ENCODE results near the gene MET. TPM values are rescaled to one million over a fixed set of nuclear protein-coding genes. Genes with fewer than 3 reads are reported as not detected.
A peak's percentile ranks its signal among the peaks of the same experiment; 100 is the strongest.

The MET gene
- total and polyA plus RNA-seq, 8 donors, result 2.0 to 23.5 (median 13.4) TPM

DNA sequence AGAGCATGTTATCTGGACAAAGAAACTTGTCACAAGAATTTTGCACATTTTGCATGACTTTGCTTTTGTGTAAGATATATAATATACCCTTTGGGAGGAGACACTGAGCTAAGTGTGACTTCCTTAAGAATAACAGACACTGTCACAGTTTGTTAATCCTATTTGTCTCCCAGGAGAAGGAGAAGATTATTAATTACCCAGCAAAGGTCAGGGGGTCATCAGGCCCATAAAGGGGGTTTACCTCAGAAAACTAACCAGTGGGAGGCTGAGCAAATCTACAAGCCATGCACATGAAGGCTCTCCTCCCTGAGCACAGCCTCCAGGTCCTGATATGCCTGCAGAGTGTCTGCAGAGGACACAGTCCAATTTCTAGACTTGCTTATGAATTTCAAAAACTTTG, 10.1 kb upstream of the MET start:
- intact Hi-C loops (cut with DNase I), result no loop called here

DNA sequence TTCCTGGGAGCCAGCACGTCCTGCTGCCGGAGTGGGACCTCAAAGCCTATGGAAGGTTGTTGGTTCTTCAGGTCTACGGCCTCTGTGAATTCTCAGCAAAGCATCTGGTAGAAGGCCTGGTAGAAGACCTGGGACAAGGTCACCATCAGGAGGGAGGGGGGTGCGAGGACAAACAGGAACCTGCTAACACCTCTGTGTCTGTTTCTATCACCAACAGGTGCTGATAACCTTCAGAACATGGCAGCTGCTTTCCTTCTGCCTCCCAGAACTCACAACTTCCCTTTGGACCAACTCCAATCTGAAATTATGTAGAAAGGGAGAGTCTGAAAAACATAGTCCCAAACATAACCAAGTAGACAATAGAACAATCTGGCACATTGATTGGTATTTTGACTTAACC, 8.3 kb upstream of the MET start:
- intact Hi-C loops (cut with DNase I), result no loop called here
- Histone ChIP-seq H3K27me3 (no peaks in the 10 kb centered on the region), H3K27ac (peak overlapping the region in 1 of 4 donors; percentile 28), H3K4me1 (peaks cover 0 to 9% (median 4%) of the 10 kb centered on the region in 3 donors), H3K9me3 (no peaks in the 10 kb centered on the region), H3K4me3 (no peak overlapping the region), H3K36me3 (no peaks in the 10 kb centered on the region)
- ATAC-seq (peak; percentile 63 to 93 (median 78)), FAIRE-seq (no peak), DNase-seq (peak in 4 of 6 donors; percentile 21 to 58 (median 44))
- TF ChIP-seq, protein P1, sequence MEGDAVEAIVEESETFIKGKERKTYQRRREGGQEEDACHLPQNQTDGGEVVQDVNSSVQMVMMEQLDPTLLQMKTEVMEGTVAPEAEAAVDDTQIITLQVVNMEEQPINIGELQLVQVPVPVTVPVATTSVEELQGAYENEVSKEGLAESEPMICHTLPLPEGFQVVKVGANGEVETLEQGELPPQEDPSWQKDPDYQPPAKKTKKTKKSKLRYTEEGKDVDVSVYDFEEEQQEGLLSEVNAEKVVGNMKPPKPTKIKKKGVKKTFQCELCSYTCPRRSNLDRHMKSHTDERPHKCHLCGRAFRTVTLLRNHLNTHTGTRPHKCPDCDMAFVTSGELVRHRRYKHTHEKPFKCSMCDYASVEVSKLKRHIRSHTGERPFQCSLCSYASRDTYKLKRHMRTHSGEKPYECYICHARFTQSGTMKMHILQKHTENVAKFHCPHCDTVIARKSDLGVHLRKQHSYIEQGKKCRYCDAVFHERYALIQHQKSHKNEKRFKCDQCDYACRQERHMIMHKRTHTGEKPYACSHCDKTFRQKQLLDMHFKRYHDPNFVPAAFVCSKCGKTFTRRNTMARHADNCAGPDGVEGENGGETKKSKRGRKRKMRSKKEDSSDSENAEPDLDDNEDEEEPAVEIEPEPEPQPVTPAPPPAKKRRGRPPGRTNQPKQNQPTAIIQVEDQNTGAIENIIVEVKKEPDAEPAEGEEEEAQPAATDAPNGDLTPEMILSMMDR (IDR thresholded peaks at IDR 0.05), result no peak
- WGBS, 2 donors, result 51 to 58% methylated on average over 4 of the region's 4 CpGs

More for the DNA sequence above, 10.1 kb upstream of the MET start:
- TF ChIP-seq, protein P1 (IDR thresholded peaks at IDR 0.05), result no peak
- no peaks in the 10 kb centered on the region for H3K9me3 ChIP-seq
- H3K4me1 ChIP-seq, result peaks cover 0 to 9% (median 4%) of the 10 kb centered on the region in 3 donors
- no peaks in the 10 kb centered on the region for H3K27me3 ChIP-seq
- H3K4me3 ChIP-seq, result no peak overlapping the region
- no peak for DNase-seq
- no peak for FAIRE-seq
- no peaks in the 10 kb centered on the region for H3K36me3 ChIP-seq
- ATAC-seq, result no peak
- no peak overlapping the region for H3K27ac ChIP-seq

DNA sequence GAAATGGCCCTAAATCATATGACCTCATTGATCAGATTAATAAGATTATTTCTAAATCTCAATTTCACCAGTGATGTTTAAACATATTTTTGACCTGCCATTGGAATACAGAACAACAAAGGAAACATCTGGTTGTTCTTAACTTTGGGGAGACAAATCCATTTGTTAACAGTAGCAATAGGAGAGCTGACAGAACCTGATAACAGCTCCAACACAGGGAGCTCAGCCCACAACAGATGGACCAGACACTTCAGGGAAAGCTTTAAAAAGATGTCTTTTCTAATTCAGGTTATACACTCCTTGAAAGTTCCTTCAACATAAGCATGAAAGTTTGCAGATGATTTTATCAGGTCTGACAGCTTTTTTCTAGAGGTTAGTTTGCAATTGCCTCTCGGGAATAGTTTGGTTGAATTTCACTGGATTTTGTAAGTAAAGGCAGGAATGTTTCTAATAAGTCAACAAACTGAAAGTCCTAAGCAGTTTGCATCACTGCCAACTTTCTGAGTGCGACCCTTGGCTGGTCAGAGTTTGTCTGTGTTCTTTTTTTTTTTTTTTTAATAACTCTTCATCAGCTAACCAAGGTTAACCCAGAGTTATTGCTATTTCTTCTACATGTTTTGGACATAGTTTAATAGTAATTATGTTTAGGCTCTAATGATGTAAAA, 6.5 kb upstream of the MET start:
- ATAC-seq, result no peak
- intact Hi-C loops (cut with DNase I), result no loop called here

DNA sequence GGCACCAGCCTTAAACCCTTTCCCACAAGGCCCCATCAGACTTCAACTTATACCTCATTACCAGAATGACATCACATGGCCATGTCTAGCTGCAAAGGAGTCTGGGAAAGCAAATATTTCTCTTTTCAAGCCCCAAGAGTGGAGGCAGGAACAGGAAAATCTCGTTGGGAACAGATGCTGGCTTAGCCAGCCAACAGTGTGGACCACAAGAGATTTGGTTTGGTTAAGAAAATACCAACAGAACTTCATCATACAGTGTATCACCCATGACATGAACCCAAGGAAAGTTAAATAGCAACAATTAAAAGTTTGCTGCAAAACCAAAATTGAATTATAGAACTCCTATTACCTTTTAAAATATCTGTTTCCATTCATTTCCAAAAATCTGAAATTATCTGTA, 2.2 kb upstream of the MET start:
- TF ChIP-seq, protein P1 (IDR thresholded peaks at IDR 0.05), result no peak
- Histone ChIP-seq H3K4me1 (peaks cover 0 to 15% (median 4%) of the 10 kb centered on the region in 3 donors), H3K27me3 (no peaks in the 10 kb centered on the region), H3K36me3 (no peaks in the 10 kb centered on the region), H3K4me3 (no peak overlapping the region), H3K9me3 (no peaks in the 10 kb centered on the region), H3K27ac (no peak overlapping the region)
- ATAC-seq (no peak), FAIRE-seq (no peak), DNase-seq (no peak)
- 43 to 57% methylated on average over 1 of the region's 1 CpG for WGBS, 2 donors
- intact Hi-C loops (cut with DNase I), result loop anchor here in 1 of 3 donors (5.0 kb wide), 1 partner anchor 118 kb away; no protein-coding TSS in a partner anchor

More for the DNA sequence above, 6.5 kb upstream of the MET start:
- Histone ChIP-seq H3K27ac (no peak overlapping the region), H3K9me3 (no peaks in the 10 kb centered on the region), H3K4me3 (no peak overlapping the region), H3K36me3 (no peaks in the 10 kb centered on the region), H3K27me3 (no peaks in the 10 kb centered on the region), H3K4me1 (peaks cover 0 to 9% (median 4%) of the 10 kb centered on the region in 3 donors)
- DNase-seq (no peak), FAIRE-seq (no peak)
- 30 to 34% methylated on average over 2 of the region's 2 CpGs for WGBS, 2 donors
- TF ChIP-seq, protein P1 (IDR thresholded peaks at IDR 0.05), result no peak

DNA sequence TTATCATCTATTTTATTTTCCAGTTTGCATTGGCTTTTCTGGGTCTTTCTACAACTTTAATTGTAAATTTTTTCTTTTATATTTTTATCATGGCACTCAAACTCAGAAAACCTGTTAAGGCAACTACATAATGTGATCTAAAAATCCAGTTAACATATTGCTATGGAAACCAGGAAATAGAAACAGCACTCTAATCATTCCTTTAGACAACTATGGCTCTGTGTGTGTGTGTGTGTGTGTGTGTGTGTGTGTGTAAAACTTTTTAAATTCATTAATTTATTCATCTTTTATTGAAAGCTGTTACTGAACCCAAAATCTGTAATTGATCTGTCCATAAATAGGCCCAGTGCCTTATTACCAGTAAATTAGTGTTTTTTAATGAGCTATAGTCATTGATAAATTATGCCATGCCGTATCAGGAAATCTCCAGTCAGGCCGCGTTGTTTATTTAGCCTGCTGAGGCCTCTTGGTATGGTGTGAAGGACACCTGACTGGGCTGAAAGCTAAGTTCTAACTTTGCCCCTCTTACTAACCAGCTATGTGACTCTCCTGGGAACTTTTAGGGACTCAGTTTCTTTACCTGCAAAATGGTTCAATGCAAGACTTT, 1.5 kb upstream of the MET start:
- DNase-seq (peak in 1 of 6 donors; percentile 28), ATAC-seq (peak in 1 of 4 donors; percentile 7), FAIRE-seq (no peak)
- Histone ChIP-seq H3K36me3 (no peaks in the 10 kb centered on the region), H3K27ac (peak overlapping the region in 3 of 4 donors; percentile 92 to 95 (median 92)), H3K9me3 (no peaks in the 10 kb centered on the region), H3K4me3 (no peak overlapping the region), H3K27me3 (no peaks in the 10 kb centered on the region), H3K4me1 (peaks cover 0 to 15% (median 4%) of the 10 kb centered on the region in 3 donors)
- 11 to 16% methylated on average over 3 of the region's 3 CpGs for WGBS, 2 donors
- TF ChIP-seq, protein P1 (IDR thresholded peaks at IDR 0.05), result no peak
- intact Hi-C loops (cut with DNase I), result loop anchor here in 1 of 3 donors (5.0 kb wide), 1 partner anchor 117 kb away; no protein-coding TSS in a partner anchor
